A549 (cell line): ENCODE results near the gene SOX11.

Source experiments
- CBX2 ChIP-seq: fragments of 200-600 bp; sonication (generic); IDR thresholded peaks from 2 replicates; pipeline ENCODE4 v1.6.1; 2016; ENCODE audit warnings: low read depth, mild to moderate bottlenecking, borderline replicate concordance
- CEBPB ChIP-seq, 2 experiments: fragments of >200 bp in 1 of 2; sonication (Bioruptor Twin) in 1 of 2; formaldehyde crosslinking in 1 of 2; IDR thresholded peaks; 2 replicates each; pipeline ENCODE4 v1.6.1; 2012 to 2016
- EP300 ChIP-seq, 2 experiments: fragments of >200 bp; sonication (Bioruptor Twin); formaldehyde crosslinking; IDR thresholded peaks; 2 replicates in 1 of 2; 3 replicates in 1 of 2; pipeline ENCODE4 v1.6.1; 2016 to 2017
- HDAC2 ChIP-seq: fragments of 200-600 bp; sonication (generic); IDR thresholded peaks from 2 replicates; pipeline ENCODE4 v1.6.1; 2016
- HMGXB4 ChIP-seq: fragments of 250-450 bp; sonication (Bioruptor Pico); IDR thresholded peaks from 2 replicates; pipeline ENCODE4 v1.5.0; 2021; ENCODE audit warnings: mild to moderate bottlenecking, moderate library complexity, borderline replicate concordance
- JUNB ChIP-seq: fragments of >200 bp; sonication (Bioruptor Twin); formaldehyde crosslinking; IDR thresholded peaks from 2 replicates; pipeline ENCODE4 v1.6.1; 2016
- POLR2A ChIP-seq: IDR thresholded peaks from 2 replicates; pipeline ENCODE4 v1.6.1; 2012; ENCODE audit warnings: mild to moderate bottlenecking, low read length
- RAD21 ChIP-seq, 2 experiments: fragments of >200 bp in 1 of 2; sonication (Bioruptor Twin) in 1 of 2; formaldehyde crosslinking in 1 of 2; IDR thresholded peaks in 1 of 2; conservative IDR thresholded peaks in 1 of 2; 2 replicates in 1 of 2; 3 replicates in 1 of 2; pipeline ENCODE4 v1.6.1; 2012 to 2018; ENCODE audit warnings: inconsistent platforms in 1 of 2
- RFX5 ChIP-seq: fragments of 450-650 bp; IDR thresholded peaks from 2 replicates; pipeline ENCODE4 v1.7.1; 2014; ENCODE audit warnings: antibody characterized with exemption, mild to moderate bottlenecking, moderate library complexity
- SMC3 ChIP-seq: fragments of >200 bp; sonication (Bioruptor Twin); formaldehyde crosslinking; IDR thresholded peaks from 3 replicates; pipeline ENCODE4 v1.6.1; 2018; ENCODE audit warnings: inconsistent platforms
- TF ChIP-seq, protein P1 (sequence below): fragments of >200 bp; sonication (Bioruptor Twin); formaldehyde crosslinking; IDR thresholded peaks from 3 replicates; pipeline ENCODE4 v1.5.1; 2016
- TF ChIP-seq, protein P2 (sequence below): IDR thresholded peaks from 2 replicates; pipeline ENCODE4 v1.6.1; 2012
- TF ChIP-seq, protein P3 (sequence below): IDR thresholded peaks from 2 replicates; pipeline ENCODE4 v1.6.1; 2012
- TF ChIP-seq, protein P4 (sequence below): fragments of 200-600 bp; sonication (generic); IDR thresholded peaks from 2 replicates; pipeline ENCODE4 v1.6.1; 2016; ENCODE audit warnings: antibody characterized with exemption, mild to moderate bottlenecking, moderate library complexity

DNA sequence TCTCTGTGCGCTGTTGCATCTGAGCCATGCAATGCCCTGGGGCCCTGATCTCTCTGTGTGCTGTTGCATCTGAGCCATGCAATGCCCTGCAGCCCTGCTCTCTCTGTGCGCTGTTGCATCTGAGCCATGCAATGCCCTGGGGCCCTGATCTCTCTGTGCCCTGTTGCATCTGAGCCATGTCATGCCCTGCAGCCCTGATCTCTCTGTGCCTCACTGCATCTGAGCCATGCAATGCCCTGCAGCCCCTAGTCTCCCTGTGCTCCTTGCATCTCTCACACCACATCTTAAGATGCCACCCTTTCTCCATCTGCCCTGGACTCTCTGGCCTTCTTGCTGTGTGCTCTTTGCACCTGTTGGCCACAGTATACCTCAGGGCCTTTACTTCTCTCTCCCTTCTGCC lies 56.2 kb downstream of the SOX11 start:
- TF ChIP-seq POLR2A (no peak), SMC3 (no peak), RFX5 (no peak), EP300 (IDR thresholded peaks at IDR 0.05) (no peak), RAD21 (conservative IDR thresholded peaks at IDR 0.05 in 1 of 2, IDR thresholded peaks at IDR 0.05 in 1 of 2) (no peak), CEBPB (IDR thresholded peaks at IDR 0.05) (no peak), CBX2 (no peak), HMGXB4 (CRISPR knock-in tag) (no peak), JUNB (no peak), HDAC2 (no peak)
- TF ChIP-seq, protein P1, sequence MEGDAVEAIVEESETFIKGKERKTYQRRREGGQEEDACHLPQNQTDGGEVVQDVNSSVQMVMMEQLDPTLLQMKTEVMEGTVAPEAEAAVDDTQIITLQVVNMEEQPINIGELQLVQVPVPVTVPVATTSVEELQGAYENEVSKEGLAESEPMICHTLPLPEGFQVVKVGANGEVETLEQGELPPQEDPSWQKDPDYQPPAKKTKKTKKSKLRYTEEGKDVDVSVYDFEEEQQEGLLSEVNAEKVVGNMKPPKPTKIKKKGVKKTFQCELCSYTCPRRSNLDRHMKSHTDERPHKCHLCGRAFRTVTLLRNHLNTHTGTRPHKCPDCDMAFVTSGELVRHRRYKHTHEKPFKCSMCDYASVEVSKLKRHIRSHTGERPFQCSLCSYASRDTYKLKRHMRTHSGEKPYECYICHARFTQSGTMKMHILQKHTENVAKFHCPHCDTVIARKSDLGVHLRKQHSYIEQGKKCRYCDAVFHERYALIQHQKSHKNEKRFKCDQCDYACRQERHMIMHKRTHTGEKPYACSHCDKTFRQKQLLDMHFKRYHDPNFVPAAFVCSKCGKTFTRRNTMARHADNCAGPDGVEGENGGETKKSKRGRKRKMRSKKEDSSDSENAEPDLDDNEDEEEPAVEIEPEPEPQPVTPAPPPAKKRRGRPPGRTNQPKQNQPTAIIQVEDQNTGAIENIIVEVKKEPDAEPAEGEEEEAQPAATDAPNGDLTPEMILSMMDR: no peak
- TF ChIP-seq, protein P2, sequence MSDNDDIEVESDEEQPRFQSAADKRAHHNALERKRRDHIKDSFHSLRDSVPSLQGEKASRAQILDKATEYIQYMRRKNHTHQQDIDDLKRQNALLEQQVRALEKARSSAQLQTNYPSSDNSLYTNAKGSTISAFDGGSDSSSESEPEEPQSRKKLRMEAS: no peak
- TF ChIP-seq, protein P3, sequence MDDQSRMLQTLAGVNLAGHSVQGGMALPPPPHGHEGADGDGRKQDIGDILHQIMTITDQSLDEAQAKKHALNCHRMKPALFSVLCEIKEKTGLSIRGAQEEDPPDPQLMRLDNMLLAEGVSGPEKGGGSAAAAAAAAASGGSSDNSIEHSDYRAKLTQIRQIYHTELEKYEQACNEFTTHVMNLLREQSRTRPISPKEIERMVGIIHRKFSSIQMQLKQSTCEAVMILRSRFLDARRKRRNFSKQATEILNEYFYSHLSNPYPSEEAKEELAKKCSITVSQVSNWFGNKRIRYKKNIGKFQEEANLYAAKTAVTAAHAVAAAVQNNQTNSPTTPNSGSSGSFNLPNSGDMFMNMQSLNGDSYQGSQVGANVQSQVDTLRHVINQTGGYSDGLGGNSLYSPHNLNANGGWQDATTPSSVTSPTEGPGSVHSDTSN: no peak
- TF ChIP-seq, protein P4, sequence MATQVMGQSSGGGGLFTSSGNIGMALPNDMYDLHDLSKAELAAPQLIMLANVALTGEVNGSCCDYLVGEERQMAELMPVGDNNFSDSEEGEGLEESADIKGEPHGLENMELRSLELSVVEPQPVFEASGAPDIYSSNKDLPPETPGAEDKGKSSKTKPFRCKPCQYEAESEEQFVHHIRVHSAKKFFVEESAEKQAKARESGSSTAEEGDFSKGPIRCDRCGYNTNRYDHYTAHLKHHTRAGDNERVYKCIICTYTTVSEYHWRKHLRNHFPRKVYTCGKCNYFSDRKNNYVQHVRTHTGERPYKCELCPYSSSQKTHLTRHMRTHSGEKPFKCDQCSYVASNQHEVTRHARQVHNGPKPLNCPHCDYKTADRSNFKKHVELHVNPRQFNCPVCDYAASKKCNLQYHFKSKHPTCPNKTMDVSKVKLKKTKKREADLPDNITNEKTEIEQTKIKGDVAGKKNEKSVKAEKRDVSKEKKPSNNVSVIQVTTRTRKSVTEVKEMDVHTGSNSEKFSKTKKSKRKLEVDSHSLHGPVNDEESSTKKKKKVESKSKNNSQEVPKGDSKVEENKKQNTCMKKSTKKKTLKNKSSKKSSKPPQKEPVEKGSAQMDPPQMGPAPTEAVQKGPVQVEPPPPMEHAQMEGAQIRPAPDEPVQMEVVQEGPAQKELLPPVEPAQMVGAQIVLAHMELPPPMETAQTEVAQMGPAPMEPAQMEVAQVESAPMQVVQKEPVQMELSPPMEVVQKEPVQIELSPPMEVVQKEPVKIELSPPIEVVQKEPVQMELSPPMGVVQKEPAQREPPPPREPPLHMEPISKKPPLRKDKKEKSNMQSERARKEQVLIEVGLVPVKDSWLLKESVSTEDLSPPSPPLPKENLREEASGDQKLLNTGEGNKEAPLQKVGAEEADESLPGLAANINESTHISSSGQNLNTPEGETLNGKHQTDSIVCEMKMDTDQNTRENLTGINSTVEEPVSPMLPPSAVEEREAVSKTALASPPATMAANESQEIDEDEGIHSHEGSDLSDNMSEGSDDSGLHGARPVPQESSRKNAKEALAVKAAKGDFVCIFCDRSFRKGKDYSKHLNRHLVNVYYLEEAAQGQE: no peak
